NT2/D1 (cell line): Measurements from ENCODE around the gene NLK.

Experiments used
- DNase-seq: peaks from one replicate; pipeline ENCODE4 v3.0.0-alpha.2; 2011; ENCODE audit warnings: low read depth, low spot score
- H3K27me3 ChIP-seq: 2 replicates; pipeline ENCODE4 v1.6.0; 2011; ENCODE audit warnings: mild to moderate bottlenecking; ENCODE audit not compliant: insufficient read length, insufficient read depth
- H3K36me3 ChIP-seq: 2 replicates; pipeline ENCODE4 v1.6.1; 2011; ENCODE audit warnings: mild to moderate bottlenecking, low read length, mixed read lengths; ENCODE audit not compliant: insufficient read depth, insufficient read length
- H3K4me1 ChIP-seq: 2 replicates; pipeline ENCODE4 v1.5.1; 2011; ENCODE audit not compliant: insufficient read depth, insufficient read length
- H3K4me3 ChIP-seq: 2 replicates; pipeline ENCODE4 v1.5.1; 2011; ENCODE audit warnings: low read depth; ENCODE audit not compliant: insufficient read length
- H3K9ac ChIP-seq: 2 replicates; pipeline ENCODE4 v1.6.0; 2011; ENCODE audit warnings: low read depth; ENCODE audit not compliant: insufficient read length
- H3K9me3 ChIP-seq: 2 replicates; pipeline ENCODE4 v1.5.1; 2011; ENCODE audit warnings: mild to moderate bottlenecking, low read length; ENCODE audit not compliant: insufficient read depth
- SUZ12 ChIP-seq: IDR thresholded peaks from 2 replicates; pipeline ENCODE4 v1.6.1; 2011; ENCODE audit not compliant: insufficient read length, insufficient read depth; ENCODE audit errors: extremely low read depth
- YY1 ChIP-seq: IDR thresholded peaks from 2 replicates; pipeline ENCODE4 v1.6.1; 2011; ENCODE audit not compliant: insufficient read length, insufficient read depth
- ZNF274 ChIP-seq: IDR thresholded peaks from 2 replicates; pipeline ENCODE4 v1.6.1; 2011; ENCODE audit warnings: mild to moderate bottlenecking, low read depth, low read length

Gene NLK

GRCh38 chr17:28100251-28100650 lies 57.8 kb downstream of the NLK start:
- H3K27me3 ChIP-seq: no peaks in the 10 kb centered on the region
- no peak overlapping the region for H3K4me3 ChIP-seq
- no peaks in the 10 kb centered on the region for H3K36me3 ChIP-seq
- H3K9me3 ChIP-seq: no peaks in the 10 kb centered on the region
- no peak overlapping the region for H3K9ac ChIP-seq
- no peak for DNase-seq
- TF ChIP-seq SUZ12 (no peak), YY1 (no peak), ZNF274 (no peak)
- no peaks in the 10 kb centered on the region for H3K4me1 ChIP-seq

DNA sequence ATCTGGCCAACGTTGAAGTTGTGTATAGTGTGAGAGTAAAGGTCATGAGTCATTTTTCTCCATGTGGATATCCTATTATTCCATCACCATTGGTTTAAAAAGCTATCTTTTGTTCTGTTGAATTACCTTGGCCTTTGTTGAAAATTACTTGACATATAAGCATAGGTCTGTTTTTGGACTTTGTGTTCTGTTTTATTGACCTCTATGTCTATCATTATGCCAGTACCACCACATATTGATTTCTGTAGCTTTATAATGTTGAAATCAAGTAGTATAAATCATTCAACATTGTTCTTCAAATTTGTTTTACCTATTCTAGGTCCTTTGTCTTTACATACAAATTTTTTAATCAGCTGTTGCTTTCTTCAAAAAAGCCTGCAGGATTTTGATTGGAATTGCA lies 58.5 kb downstream of the NLK start:
- H3K27me3 ChIP-seq: no peaks in the 10 kb centered on the region
- no peaks in the 10 kb centered on the region for H3K9me3 ChIP-seq
- DNase-seq: no peak
- no peaks in the 10 kb centered on the region for H3K36me3 ChIP-seq
- no peak for TF ChIP-seq YY1
- no peak for TF ChIP-seq SUZ12
- H3K4me1 ChIP-seq: no peaks in the 10 kb centered on the region
- no peak overlapping the region for H3K4me3 ChIP-seq
- H3K9ac ChIP-seq: no peak overlapping the region

DNA sequence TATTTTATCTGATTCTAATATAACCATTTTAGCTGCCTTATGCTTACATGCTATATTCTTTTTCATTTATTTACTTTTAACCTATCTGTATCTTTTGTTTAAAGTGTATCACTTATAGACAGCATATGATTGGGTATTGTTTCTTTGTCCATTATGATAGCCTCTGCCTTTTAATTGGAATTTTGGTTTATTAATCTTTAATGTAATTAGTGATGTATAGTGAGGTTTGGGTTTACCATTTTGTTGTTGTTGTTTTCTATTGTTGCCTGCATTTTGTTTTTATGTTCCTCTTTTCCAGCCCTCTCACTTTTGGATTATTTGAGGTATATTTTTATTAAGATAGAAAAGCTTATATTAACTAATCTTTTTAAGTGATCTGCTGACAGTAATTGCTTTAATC lies 59.4 kb downstream of the NLK start:
- DNase-seq: no peak
- TF ChIP-seq SUZ12 (no peak), YY1 (no peak), ZNF274 (no peak)
- H3K9me3 ChIP-seq: no peaks in the 10 kb centered on the region
- H3K36me3 ChIP-seq: no peaks in the 10 kb centered on the region
- no peak overlapping the region for H3K4me3 ChIP-seq
- no peaks in the 10 kb centered on the region for H3K4me1 ChIP-seq
- H3K27me3 ChIP-seq: no peaks in the 10 kb centered on the region
- H3K9ac ChIP-seq: no peak overlapping the region

GRCh38 chr17:28105501-28105900 lies 63.0 kb downstream of the NLK start:
- H3K36me3 ChIP-seq: no peaks in the 10 kb centered on the region
- no peaks in the 10 kb centered on the region for H3K27me3 ChIP-seq
- no peaks in the 10 kb centered on the region for H3K9me3 ChIP-seq
- DNase-seq: no peak
- TF ChIP-seq ZNF274: no peak
- no peak for TF ChIP-seq YY1
- no peak for TF ChIP-seq SUZ12
- H3K9ac ChIP-seq: no peak overlapping the region
- H3K4me3 ChIP-seq: no peak overlapping the region
- no peaks in the 10 kb centered on the region for H3K4me1 ChIP-seq

- Histone ChIP-seq H3K4me3 (no peak overlapping the region), H3K9me3 (no peaks in the 10 kb centered on the region), H3K36me3 (no peaks in the 10 kb centered on the region), H3K27me3 (no peaks in the 10 kb centered on the region), H3K4me1 (no peaks in the 10 kb centered on the region), H3K9ac (no peak overlapping the region)
- DNase-seq: no peak
- TF ChIP-seq YY1 (no peak), SUZ12 (no peak), ZNF274 (no peak)
Observed at GRCh38 chr17:28110184-28110583, 67.7 kb downstream of the NLK start.

DNA sequence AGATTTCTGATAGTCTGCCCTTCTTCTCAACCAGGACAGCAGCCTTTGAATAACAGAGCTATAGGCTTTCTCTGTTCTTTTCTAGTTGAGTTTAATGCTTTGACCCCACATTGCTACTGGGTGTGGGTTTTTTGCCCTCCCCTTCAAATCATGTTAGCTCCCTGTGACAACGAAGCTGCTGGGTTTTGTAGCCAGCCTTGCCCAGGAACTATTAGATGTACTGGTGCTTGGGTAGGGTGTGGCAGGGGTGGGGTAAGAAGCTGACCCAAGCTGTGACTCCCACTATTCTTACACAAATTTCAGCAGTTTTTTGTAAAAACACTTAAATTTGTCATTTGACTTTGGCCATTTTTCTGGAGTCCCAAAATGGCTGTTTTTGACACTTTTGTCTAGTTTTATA lies 69.7 kb downstream of the NLK start:
- TF ChIP-seq YY1 (no peak), SUZ12 (no peak), ZNF274 (no peak)
- no peak overlapping the region for H3K9ac ChIP-seq
- H3K36me3 ChIP-seq: no peaks in the 10 kb centered on the region
- H3K4me3 ChIP-seq: no peak overlapping the region
- H3K9me3 ChIP-seq: no peaks in the 10 kb centered on the region
- no peaks in the 10 kb centered on the region for H3K4me1 ChIP-seq
- DNase-seq: no peak
- H3K27me3 ChIP-seq: no peaks in the 10 kb centered on the region

DNA sequence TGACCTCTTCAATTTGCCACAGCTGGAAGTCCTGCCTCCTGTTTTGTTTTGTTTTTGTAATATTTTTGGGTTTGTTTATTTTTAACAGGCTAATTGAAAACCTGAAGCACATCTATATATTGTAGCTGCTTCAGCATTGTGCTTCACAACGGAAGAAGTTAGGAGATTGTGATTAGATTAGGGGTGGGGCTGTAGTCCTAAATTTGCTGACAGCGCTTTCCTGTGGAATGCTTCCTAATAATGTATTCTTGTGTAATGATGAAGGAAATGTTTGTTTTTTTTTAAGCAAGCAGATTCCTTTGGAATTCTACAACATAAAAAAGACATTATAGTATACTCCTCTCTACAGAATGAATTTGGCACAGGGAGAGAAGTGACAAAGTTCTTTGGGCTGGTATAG lies 70.1 kb downstream of the NLK start:
- Histone ChIP-seq H3K9ac (no peak overlapping the region), H3K9me3 (no peaks in the 10 kb centered on the region), H3K27me3 (no peaks in the 10 kb centered on the region), H3K4me3 (no peak overlapping the region), H3K4me1 (no peaks in the 10 kb centered on the region), H3K36me3 (no peaks in the 10 kb centered on the region)
- TF ChIP-seq SUZ12: no peak
- TF ChIP-seq YY1: no peak
- no peak for TF ChIP-seq ZNF274
- no peak for DNase-seq

DNA sequence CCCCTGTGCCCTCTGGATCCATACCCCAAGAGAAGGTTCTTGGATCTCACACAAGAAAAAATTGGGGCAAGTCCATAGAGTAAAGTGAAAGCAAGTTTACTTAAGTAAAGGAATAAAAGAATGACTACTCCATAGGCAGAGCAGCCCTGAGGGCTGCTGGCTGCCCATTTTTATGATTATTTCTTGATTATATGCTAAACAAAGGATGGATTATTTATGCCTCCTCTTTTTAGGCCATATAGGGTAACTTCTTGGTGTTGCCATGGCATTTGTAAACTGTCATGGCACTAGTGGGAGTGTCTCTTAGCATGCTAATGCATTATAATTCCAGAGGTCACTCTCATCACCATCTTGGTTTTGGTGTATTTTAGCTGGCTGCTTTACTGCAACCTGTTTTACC lies 70.8 kb downstream of the NLK start:
- Histone ChIP-seq H3K9me3 (no peaks in the 10 kb centered on the region), H3K9ac (no peak overlapping the region), H3K36me3 (no peaks in the 10 kb centered on the region), H3K27me3 (no peaks in the 10 kb centered on the region), H3K4me1 (no peaks in the 10 kb centered on the region), H3K4me3 (no peak overlapping the region)
- DNase-seq: no peak
- TF ChIP-seq YY1: no peak
- TF ChIP-seq ZNF274: no peak
- TF ChIP-seq SUZ12: no peak
